Body of pancreas (tissue), 4 donors: ENCODE results near the gene OTOG. TPM values are rescaled to one million over a fixed set of nuclear protein-coding genes. Genes with fewer than 3 reads are reported as not detected.

Source experiments
- ATAC-seq: fragments of 150-250 bp; one replicate; pipeline ENCODE4 v1.9.1; 2016
- DNase-seq, 4 donors: peaks; one replicate each; pipeline ENCODE4 v3.0.0-alpha.2; 2019
- H3K27ac ChIP-seq, 4 donors: fragments of 200-600 bp; sonication (generic); 1 replicate in 3 of 4; 2 replicates in 1 of 4; pipeline versions ENCODE4 v1.5.1 to v1.6.1; 2016 to 2019; ENCODE audit warnings: mild to moderate bottlenecking in 1 of 4, mixed read lengths in 1 of 4, moderate library complexity in 1 of 4
- H3K27me3 ChIP-seq, 2 donors: fragments of 200-600 bp; sonication (generic); one replicate each; pipeline ENCODE4 v1.6.0; 2016; ENCODE audit warnings: mild to moderate bottlenecking in 1 of 2
- H3K36me3 ChIP-seq, 2 donors: fragments of 200-600 bp; sonication (generic); replicated peaks in 1 of 2; 2 replicates each; pipeline ENCODE4 v1.5.1; 2016; ENCODE audit warnings: low read depth in 2 of 2; ENCODE audit not compliant: insufficient read depth in 1 of 2
- H3K4me1 ChIP-seq: fragments of 200-600 bp; sonication (generic); one replicate; pipeline ENCODE4 v1.6.0; 2016
- H3K4me3 ChIP-seq, 2 donors: fragments of 200-600 bp; sonication (generic); 1 replicate in 1 of 2; 2 replicates in 1 of 2; pipeline ENCODE4 v1.5.1; 2016 to 2019
- H3K9me3 ChIP-seq, 3 donors: fragments of 200-600 bp; sonication (generic); 1 replicate in 2 of 3; 2 replicates in 1 of 3; pipeline ENCODE4 v1.5.1; 2016
- CTCF ChIP-seq, 7 experiments: fragments of 450-650 bp in 4 of 7; fragments of 200-600 bp in 3 of 7; sonication (generic) in 3 of 7; IDR thresholded peaks; one replicate each; pipeline ENCODE4 v1.5.1; 2016 to 2019; ENCODE audit warnings: antibody characterized with exemption in 7 of 7
- POLR2A ChIP-seq, 3 donors: fragments of 450-650 bp; IDR thresholded peaks; one replicate each; pipeline ENCODE4 v1.6.1; 2016; ENCODE audit warnings: antibody characterized with exemption in 3 of 3, mild to moderate bottlenecking in 2 of 3
- WGBS, 2 donors: methylation state at CpG; one replicate each; pipeline ENCODE4 v1.1.5; 2017; 5-methylcytosine and 5-hydroxymethylcytosine counted together
- intact Hi-C: fragments of 100-400 bp; cut with DNase I; formaldehyde crosslinking; loops from one replicate; pipeline ENCODE4 v1.15.1; 2023
- total RNA-seq, 2 donors: library from RNA; depleted of rRNA; stranded (reverse); fragments of >200 nt; gene quantifications; one replicate each; pipeline ENCODE4 v1.1.0, GENCODE V29; 2016

Gene OTOG
- total RNA-seq, 2 donors from 2014 or later = not detected

- H3K4me3 ChIP-seq = no peak overlapping the region
- DNase-seq (no peak), ATAC-seq (no peak)
- intact Hi-C loops = no loop called here
- H3K4me1 ChIP-seq = no peaks in the 10 kb centered on the region
- H3K9me3 ChIP-seq = no peaks in the 10 kb centered on the region
- no peaks in the 10 kb centered on the region for H3K36me3 ChIP-seq
- TF ChIP-seq POLR2A (IDR thresholded peaks at IDR 0.05) = no peak
- no peak for TF ChIP-seq CTCF (IDR thresholded peaks at IDR 0.05)
- no peak overlapping the region for H3K27ac ChIP-seq
- H3K27me3 ChIP-seq = no peaks in the 10 kb centered on the region
- WGBS, 2 donors = 72 to 83% methylated on average over 7 of the region's 7 CpGs
These were observed 125.4 kb downstream of the OTOG start for GRCh38 chr11:17672469-17672868.

GRCh38 chr11:17673951-17674350 is 126.9 kb downstream of the OTOG start:
- Histone ChIP-seq H3K4me1 (no peaks in the 10 kb centered on the region), H3K9me3 (no peaks in the 10 kb centered on the region), H3K36me3 (no peaks in the 10 kb centered on the region), H3K27me3 (no peaks in the 10 kb centered on the region), H3K27ac (no peak overlapping the region), H3K4me3 (no peak overlapping the region)
- ATAC-seq = no peak
- no peak for DNase-seq
- intact Hi-C loops = no loop called here
- TF ChIP-seq CTCF (IDR thresholded peaks at IDR 0.05) = no peak
- no peak for TF ChIP-seq POLR2A (IDR thresholded peaks at IDR 0.05)
- 54 to 56% methylated on average over 1 of the region's 1 CpG for WGBS, 2 donors

- TF ChIP-seq CTCF (IDR thresholded peaks at IDR 0.05) (no peak), POLR2A (IDR thresholded peaks at IDR 0.05) (no peak)
- Histone ChIP-seq H3K27me3 (no peaks in the 10 kb centered on the region), H3K9me3 (no peaks in the 10 kb centered on the region), H3K27ac (peak overlapping the region in 1 of 4 donors; percentile 6), H3K4me1 (no peaks in the 10 kb centered on the region), H3K36me3 (no peaks in the 10 kb centered on the region), H3K4me3 (no peak overlapping the region)
- ATAC-seq = no peak
- intact Hi-C loops = no loop called here
- no peak for DNase-seq
These were observed 135.8 kb downstream of the OTOG start for GRCh38 chr11:17682848-17683247.

- H3K4me1 ChIP-seq = no peaks in the 10 kb centered on the region
- H3K4me3 ChIP-seq = no peak overlapping the region
- no peaks in the 10 kb centered on the region for H3K9me3 ChIP-seq
- H3K27ac ChIP-seq = peak overlapping the region in 1 of 4 donors; percentile 6
- no peaks in the 10 kb centered on the region for H3K36me3 ChIP-seq
- no peaks in the 10 kb centered on the region for H3K27me3 ChIP-seq
- DNase-seq (peak in 1 of 4 donors; percentile 15), ATAC-seq (peak; percentile 48)
- intact Hi-C loops = no loop called here
- 62 to 63% methylated on average over 12 of the region's 12 CpGs for WGBS, 2 donors
- TF ChIP-seq CTCF (IDR thresholded peaks at IDR 0.05) = no peak
- no peak for TF ChIP-seq POLR2A (IDR thresholded peaks at IDR 0.05)
These were observed 136.5 kb downstream of the OTOG start for GRCh38 chr11:17683377-17684161.

- H3K36me3 ChIP-seq = no peaks in the 10 kb centered on the region
- no peak overlapping the region for H3K27ac ChIP-seq
- no peak for TF ChIP-seq CTCF (IDR thresholded peaks at IDR 0.05)
- no peak for TF ChIP-seq POLR2A (IDR thresholded peaks at IDR 0.05)
- 79 to 81% methylated on average over 5 of the region's 5 CpGs for WGBS, 2 donors
- intact Hi-C loops = no loop called here
- no peaks in the 10 kb centered on the region for H3K9me3 ChIP-seq
- no peaks in the 10 kb centered on the region for H3K4me1 ChIP-seq
- H3K4me3 ChIP-seq = no peak overlapping the region
- ATAC-seq (no peak), DNase-seq (no peak)
- no peaks in the 10 kb centered on the region for H3K27me3 ChIP-seq
These were observed 137.5 kb downstream of the OTOG start for GRCh38 chr11:17684550-17684949.
